Umbilical cord (tissue), 2 donors: ENCODE data around the gene MIAT. TPM values are rescaled to one million over a fixed set of nuclear protein-coding genes. Genes with fewer than 3 reads are reported as not detected.

Experiments used
- DNase-seq: peaks from one replicate; pipeline ENCODE4 v3.0.0-alpha.2; 2015; ENCODE audit warnings: low spot score
- total RNA-seq: library from RNA; depleted of rRNA; stranded (reverse); fragments of >200 nt; gene quantifications from one replicate; pipeline ENCODE4 v1.2.3, GENCODE V29; 2014; ENCODE audit warnings: low replicate concordance; ENCODE audit not compliant: insufficient read depth

The MIAT gene
- total RNA-seq, 1 donor from 2014 or later = 3.6 TPM

GRCh38 chr22:26669060-26669481, 11.7 kb downstream of the MIAT start:
- DNase-seq = no peak

GRCh38 chr22:26670459-26670858, 13.1 kb downstream of the MIAT start:
- no peak for DNase-seq

- DNase-seq = no peak
Observed at GRCh38 chr22:26671317-26672059, 14.1 kb downstream of the MIAT start.

DNA sequence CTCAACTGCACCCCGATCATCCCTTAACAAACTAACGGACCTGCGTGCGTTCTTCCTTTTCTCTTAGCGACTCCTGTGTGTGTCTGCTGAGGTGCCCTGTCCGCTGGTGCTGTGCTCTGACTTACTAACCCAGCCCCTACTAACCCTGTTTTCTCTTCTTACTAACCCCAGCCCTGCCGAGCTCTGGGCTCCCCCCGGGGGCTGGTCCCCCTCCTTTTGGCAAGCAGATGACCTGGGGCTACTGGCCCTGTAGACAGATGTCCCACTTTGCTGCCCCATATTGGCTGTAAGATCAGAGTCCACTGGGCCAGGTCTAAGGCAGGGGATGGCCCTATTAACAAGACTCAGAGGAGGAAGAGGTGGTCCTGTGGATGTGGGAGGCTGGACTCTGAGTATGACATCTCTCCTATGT, 14.7 kb downstream of the MIAT start:
- DNase-seq = no peak

- peak; percentile 98 for DNase-seq
Observed at GRCh38 chr22:26672590-26673468, 15.4 kb downstream of the MIAT start.

DNA sequence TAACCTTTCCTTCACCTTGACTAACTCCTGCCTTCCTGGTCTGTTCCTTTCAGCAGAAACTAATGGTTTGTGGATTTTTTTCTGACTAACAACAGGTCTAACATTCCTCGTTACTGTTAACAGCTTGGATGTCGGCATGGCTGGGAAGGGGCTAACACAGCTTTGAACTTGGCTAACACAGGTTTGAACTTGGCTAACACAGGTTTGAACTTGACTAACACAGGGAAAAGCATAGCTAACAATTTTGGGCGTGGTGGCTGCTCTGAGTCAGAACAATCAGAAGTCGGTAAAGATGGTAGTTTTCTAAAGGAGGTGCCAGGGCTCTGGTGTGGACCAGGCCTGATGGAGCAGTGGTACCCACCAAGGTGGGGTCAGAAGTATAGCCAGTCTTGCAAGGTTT, 16.1 kb downstream of the MIAT start:
- DNase-seq = no peak

DNA sequence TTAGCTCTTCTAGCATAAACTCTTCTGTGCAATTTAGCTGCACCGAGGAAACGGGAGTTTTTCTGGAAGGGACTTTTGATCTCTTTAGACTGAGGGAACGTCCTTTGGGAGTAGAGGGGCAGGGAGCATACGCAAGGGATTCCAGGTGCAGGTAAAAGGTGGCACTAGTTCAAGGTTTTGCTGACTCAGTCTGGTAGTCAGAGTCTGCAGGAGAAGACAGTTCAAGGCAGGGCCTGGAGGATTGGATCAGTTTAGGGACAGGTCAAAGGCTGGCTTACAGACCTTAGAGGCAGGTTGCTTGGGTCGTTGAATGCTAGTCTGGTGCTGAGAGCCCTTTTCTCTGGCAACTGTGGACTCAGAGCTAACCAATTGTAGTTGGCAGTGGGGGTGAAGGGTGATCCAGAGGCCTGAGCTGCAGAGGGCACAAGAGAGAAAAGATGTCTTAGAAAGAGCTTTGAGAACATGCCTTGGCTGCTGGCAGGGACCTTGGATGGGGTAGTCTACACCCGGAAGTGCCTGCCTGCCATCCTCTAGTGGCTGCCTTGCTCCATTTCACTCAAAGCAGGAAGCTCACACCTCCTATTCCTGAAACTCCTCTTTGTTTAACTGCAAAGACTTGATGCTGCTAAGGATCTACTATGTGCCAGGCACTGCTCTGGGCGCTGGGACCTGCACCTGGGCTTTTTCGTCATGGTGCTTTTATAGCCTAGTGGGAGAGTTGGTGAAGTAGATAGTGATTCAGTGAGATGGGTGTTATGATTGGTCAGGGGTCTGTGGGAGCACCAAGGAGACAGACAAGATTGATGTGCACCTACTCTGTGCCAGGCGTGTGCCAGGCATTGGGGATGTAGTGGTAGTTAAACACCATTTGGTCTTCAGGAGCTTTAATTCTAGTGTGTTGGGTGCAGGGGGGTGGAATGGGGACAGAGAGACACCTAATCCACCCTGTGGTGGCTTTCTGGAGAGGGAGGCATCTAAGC, 17.1 kb downstream of the MIAT start:
- no peak for DNase-seq

DNA sequence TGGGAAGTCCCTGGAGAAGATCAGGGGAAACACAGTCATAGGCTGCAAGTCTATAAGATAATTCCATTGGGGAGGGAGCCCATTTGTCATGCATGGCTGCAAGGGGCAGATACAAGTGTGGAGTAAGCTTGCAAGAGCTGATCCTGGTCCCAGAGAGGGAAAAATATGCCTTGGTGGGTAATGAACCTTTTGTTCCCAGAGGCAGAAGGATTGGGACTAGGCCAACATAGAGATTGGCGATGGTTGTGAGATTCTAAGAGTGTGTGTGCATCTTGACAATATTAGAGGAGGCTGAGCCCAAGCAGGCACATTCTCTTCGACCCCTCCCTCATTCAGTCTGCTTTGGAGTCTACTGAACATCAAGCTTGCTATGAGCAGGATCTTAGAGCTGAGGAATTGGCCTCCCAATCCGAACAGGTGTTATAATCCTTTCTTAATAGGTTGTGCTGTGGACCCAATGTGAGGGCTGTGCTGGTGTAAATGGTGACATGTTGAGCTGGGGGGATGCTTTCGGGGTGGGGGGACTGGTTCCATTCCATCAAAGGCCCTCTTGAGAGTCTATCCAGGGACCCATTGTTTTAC, 18.4 kb downstream of the MIAT start:
- DNase-seq = no peak

- DNase-seq = no peak
Observed at GRCh38 chr22:26677217-26677616, 19.8 kb downstream of the MIAT start.

- DNase-seq = peak; percentile 86
Observed at GRCh38 chr22:26679003-26679629, 21.7 kb downstream of the MIAT start.

DNA sequence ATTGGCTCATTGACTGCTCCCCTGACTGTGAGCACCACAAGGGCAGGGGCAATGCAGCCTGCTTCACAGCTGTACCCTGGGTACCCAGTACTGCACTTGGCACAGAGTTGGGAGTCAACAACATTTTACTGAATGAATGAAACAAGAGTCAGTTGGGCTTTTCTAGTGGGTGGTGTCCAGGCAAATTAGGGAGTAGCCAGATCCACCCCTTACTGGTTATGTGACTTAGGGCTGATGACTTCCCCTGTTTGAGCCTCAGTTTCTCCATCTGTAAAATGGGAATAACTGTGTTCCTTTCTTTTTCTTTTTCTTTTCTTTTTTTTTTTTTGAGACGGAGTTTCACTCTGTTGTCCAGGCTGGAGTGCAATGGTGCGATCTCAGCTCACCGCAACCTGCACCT, 23.1 kb downstream of the MIAT start:
- no peak for DNase-seq

DNA sequence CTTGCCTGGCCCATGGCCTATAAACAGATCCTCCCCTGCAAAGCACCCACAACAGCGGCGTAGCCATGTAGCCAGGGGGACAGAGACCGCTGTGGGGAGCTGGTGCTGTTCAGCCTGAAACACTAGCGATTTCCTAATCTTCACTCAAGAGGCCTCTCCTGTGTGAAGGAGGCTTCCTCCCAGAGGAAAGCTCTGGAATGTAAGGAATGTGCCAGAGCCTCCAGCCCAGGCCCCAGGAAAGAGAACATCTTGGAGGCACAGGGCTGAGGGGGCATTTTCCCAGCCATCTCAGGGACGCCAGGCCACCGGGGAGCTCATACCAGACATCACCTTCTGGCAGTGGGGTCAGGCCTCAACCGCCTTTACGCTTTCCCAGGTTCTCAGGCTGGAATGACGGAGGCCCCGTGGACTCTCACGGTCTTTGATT, 24.0 kb downstream of the MIAT start:
- DNase-seq = peak; percentile 74

DNA sequence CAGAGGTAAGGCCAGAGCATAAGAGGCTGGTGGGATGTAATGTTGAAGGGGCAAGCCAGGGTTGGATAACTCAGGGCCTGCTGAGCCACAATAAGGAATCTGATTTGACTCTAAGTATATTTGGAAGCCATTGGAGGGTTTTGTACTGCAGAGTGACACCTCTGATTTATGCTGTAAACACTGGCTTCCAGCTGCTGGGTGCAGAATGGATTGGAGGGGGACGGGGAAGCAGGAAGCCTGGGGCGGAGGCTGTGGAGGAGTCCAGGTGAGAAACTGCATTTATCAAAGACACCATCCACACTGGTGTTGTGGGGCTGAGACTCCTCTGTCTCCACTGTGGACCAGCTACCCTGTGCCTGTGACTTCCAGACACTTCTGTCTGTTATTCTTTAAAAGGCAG, 26.8 kb downstream of the MIAT start:
- DNase-seq = no peak

DNA sequence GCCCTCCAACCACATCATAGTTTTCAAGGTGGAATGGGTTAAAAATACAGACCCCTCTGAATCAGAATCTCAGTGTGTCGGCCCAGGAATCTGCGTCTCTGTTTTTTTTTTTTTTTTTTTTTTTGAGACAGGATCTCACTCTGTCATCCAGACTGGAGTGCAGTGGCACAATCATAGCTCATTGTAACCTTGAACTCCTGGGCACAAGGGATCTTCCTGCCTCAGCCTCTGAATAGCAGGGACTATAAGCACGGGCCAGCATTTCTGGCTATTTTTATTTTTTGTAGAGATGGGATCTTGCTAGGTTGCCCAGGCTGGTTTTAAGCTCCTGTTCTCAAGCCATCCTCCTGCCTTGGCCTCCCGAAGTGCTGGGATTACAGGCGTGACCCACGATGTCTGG, 28.2 kb downstream of the MIAT start:
- no peak for DNase-seq

GRCh38 chr22:26687439-26687838, 30.1 kb downstream of the MIAT start:
- DNase-seq = no peak

DNA sequence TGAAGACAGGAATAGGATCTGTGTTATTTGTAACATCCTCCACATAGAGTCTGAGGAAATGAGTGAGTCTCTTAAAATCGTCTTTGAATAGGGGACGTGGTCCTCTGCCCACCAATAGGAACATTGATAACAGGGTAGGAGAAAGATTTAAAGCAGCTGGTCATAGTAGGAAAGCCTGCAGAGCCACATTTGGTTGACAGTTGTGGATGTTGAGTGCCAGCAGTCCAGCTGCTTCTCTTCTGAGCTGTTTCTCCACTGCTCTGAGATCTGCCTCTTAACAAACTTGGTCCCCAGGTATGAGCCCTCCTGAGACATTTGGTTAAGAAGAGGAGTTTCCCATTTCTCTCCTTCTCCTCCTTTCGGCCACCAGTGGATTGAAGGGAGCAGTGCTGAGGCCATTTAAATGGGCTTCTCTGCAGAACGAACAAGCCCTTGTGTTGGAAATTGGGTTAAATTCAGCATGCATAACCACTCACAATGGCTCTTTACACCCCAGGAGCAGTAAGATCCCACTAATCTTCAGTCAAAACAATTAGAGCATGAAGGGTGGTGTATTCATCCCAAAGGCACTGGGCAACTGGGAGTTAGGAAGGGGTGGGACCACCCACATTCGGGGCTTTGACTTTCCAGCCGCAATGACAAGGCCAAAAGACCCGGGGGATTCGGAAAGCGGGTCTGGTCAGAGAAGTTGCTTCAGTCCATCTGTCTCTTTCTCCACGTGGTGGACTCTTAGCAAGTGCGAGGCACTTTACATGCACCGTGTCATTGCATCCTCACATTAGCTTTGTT, 32.3 kb downstream of the MIAT start:
- no peak for DNase-seq

- no peak for DNase-seq
Observed at GRCh38 chr22:26690654-26691376, 33.4 kb downstream of the MIAT start.

GRCh38 chr22:26691377-26691716, 34.0 kb downstream of the MIAT start:
- DNase-seq = no peak

DNA sequence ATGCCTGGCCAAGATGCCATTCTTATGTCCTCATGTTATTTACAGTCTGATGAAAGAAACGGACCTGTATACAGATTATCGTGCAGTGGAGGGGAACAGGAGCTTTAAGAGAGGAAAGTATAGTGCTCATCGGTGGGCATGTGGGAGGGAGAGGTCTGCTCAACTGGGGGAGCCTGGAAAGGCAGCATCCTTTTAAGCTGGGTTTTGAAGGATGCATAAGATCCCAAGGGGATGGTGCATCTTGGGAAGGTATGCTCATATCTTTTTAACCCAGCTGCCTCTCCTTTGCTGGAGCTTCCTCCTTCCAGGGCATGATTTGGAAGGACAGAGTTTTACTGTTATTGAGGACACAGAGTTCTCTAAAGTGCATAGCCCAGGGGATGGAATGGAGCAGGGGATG, 34.8 kb downstream of the MIAT start:
- DNase-seq = no peak
